Esophagus squamous epithelium (tissue), 5 donors: Measurements from ENCODE around the gene RXFP4. TPM values are rescaled to one million over a fixed set of nuclear protein-coding genes. Genes with fewer than 3 reads are reported as not detected.
"Not testable (repeated sequence)": the region's sequence is repeated elsewhere in the genome, so short reads cannot be mapped to it uniquely, and the experiment has no call there.

ENCODE experiments used
- DNase-seq: peaks from one replicate; lab custom pipeline; 2025; lab: John Stamatoyannopoulos, UW
- H3K27ac ChIP-seq, 4 donors: fragments of 200-600 bp; sonication (generic); one replicate each; pipeline ENCODE4 v1.5.1; 2016 to 2019; ENCODE audit warnings: mild to moderate bottlenecking in 1 of 4
- H3K27me3 ChIP-seq, 4 donors: fragments of 200-600 bp; sonication (generic); 1 replicate in 3 of 4; 2 replicates in 1 of 4; pipeline versions ENCODE4 v1.5.1 to v1.6.0; 2017 to 2021; ENCODE audit warnings: antibody characterized with exemption in 1 of 4
- H3K36me3 ChIP-seq, 3 donors: fragments of 200-600 bp; sonication (generic); one replicate each; pipeline ENCODE4 v1.5.1; 2016 to 2019
- H3K4me1 ChIP-seq, 3 donors: fragments of 200-600 bp; sonication (generic); one replicate each; pipeline ENCODE4 v1.5.1; 2017 to 2019
- H3K4me3 ChIP-seq, 4 donors: fragments of 200-600 bp; sonication (generic); 1 replicate in 3 of 4; 2 replicates in 1 of 4; pipeline ENCODE4 v1.5.1; 2016 to 2019; ENCODE audit warnings: mild to moderate bottlenecking in 2 of 4, moderate library complexity in 1 of 4
- H3K9me3 ChIP-seq, 3 donors: fragments of 200-600 bp; sonication (generic); one replicate each; pipeline ENCODE4 v1.5.1; 2016 to 2019
- POLR2A ChIP-seq, 4 donors: fragments of 450-650 bp; IDR thresholded peaks; one replicate each; pipeline ENCODE4 v1.6.1; 2017; ENCODE audit warnings: antibody characterized with exemption in 4 of 4, mild to moderate bottlenecking in 4 of 4, moderate library complexity in 3 of 4
- WGBS, 2 donors: methylation state at CpG; one replicate each; pipeline ENCODE4 v1.1.5; 2018; 5-methylcytosine and 5-hydroxymethylcytosine counted together
- intact Hi-C: fragments of 100-400 bp; cut with DNase I; formaldehyde crosslinking; loops from one replicate; pipeline ENCODE4 v1.15.0; 2022
- total RNA-seq, 4 donors: library from RNA; depleted of rRNA; stranded (reverse); fragments of >200 nt; gene quantifications; one replicate each; pipeline ENCODE4 v1.1.0, GENCODE V29; 2016
- TF ChIP-seq, protein P1 (sequence below), 6 experiments: fragments of 450-650 bp in 4 of 6; fragments of 200-600 bp in 2 of 6; sonication (generic) in 2 of 6; IDR thresholded peaks; one replicate each; pipeline ENCODE4 v1.5.1; 2016 to 2019; ENCODE audit warnings: antibody characterized with exemption in 6 of 6, mild to moderate bottlenecking in 4 of 6, moderate library complexity in 4 of 6
- donor health status: DM: yes; HTN: yes; CAD: no.

The RXFP4 gene, protein sequence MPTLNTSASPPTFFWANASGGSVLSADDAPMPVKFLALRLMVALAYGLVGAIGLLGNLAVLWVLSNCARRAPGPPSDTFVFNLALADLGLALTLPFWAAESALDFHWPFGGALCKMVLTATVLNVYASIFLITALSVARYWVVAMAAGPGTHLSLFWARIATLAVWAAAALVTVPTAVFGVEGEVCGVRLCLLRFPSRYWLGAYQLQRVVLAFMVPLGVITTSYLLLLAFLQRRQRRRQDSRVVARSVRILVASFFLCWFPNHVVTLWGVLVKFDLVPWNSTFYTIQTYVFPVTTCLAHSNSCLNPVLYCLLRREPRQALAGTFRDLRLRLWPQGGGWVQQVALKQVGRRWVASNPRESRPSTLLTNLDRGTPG
- total RNA-seq = not detected

DNA sequence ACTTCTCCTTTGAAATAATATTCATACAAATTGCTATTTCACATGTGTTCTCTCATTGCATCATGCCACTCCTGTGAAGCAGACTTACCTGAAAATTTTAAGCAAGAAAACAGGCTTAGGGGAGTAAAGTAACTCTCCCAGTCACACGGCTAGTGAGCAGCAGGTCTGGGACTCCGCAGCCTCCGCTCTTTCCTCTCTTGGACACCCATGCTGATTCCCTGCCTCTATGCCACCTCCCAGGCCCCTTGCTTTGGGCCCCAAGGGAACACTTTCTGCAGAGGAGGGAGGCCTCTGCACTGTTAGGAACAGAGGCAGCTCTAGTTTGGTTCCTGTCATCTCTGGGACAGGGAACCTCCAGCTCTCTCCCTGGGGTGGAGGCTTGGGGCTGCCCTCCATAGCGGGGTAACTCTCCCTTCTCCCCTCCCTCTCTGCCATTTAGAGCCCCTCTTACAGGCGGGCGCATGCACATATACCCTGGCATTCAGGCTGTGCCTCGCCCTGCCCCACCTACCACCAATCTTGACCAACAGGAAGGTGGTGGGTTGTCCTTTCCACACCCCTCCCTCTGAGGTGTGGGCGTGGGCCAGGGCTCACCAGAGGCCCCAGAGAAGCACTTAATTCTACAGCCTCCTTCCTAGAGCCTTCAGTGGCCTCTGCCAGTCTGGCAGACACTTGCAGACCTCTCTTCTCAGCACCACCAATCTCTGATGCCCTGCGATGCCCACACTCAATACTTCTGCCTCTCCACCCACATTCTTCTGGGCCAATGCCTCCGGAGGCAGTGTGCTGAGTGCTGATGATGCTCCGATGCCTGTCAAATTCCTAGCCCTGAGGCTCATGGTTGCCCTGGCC lies at the start of gene RXFP4:
Gene RXFP4, plus strand, starts transcription at position 646 of the 852 bp plus-strand sequence. Its CDS starts 72 bp downstream, at position 718.
- Histone ChIP-seq H3K4me3 (no peak within 1 kb of the TSS), H3K4me1 (peaks cover 28 to 78% (median 53%) of the 10 kb centered on the region in 3 donors), H3K9me3 (no peaks in the 10 kb centered on the region), H3K27me3 (no peaks in the 10 kb centered on the region), H3K27ac (peak within 1 kb of the TSS; percentile 57 to 83 (median 78)), H3K36me3 (peaks cover 0 to 5% (median 0%) of the 10 kb centered on the region in 3 donors)
- intact Hi-C loops = no loop called here
- 57 to 59% methylated on average over 10 of the region's 11 CpGs for WGBS, 2 donors
- no peak for TF ChIP-seq POLR2A (IDR thresholded peaks at IDR 0.05)
- TF ChIP-seq, protein P1, sequence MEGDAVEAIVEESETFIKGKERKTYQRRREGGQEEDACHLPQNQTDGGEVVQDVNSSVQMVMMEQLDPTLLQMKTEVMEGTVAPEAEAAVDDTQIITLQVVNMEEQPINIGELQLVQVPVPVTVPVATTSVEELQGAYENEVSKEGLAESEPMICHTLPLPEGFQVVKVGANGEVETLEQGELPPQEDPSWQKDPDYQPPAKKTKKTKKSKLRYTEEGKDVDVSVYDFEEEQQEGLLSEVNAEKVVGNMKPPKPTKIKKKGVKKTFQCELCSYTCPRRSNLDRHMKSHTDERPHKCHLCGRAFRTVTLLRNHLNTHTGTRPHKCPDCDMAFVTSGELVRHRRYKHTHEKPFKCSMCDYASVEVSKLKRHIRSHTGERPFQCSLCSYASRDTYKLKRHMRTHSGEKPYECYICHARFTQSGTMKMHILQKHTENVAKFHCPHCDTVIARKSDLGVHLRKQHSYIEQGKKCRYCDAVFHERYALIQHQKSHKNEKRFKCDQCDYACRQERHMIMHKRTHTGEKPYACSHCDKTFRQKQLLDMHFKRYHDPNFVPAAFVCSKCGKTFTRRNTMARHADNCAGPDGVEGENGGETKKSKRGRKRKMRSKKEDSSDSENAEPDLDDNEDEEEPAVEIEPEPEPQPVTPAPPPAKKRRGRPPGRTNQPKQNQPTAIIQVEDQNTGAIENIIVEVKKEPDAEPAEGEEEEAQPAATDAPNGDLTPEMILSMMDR (IDR thresholded peaks at IDR 0.05) = no peak
- DNase-seq = no peak

DNA sequence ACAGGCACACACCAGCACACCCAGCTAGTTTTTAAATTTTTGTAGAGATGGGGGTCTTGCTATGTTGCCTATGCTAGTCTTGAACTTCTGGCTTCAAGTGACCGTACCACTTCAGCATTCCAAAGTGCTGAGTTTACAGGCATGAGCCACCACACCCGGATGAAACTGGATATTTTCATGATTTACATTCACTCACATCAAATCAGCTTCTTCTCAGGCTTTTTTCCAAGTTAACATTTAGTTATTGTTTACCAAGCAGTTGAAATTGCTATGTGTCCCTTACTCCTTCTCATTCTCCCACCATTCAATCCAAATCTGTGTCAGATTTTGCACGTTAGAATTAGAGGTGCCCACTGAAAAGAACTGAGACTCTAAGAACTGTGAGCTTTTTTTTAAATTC lies 48.6 kb upstream of the RXFP4 start:
- Histone ChIP-seq H3K4me1 (peaks cover 0 to 23% (median 16%) of the 10 kb centered on the region in 3 donors), H3K36me3 (peaks cover 0 to 26% (median 0%) of the 10 kb centered on the region in 3 donors), H3K27me3 (no peaks in the 10 kb centered on the region), H3K27ac (peak overlapping the region; percentile 12 to 82 (median 69)), H3K4me3 (no peak overlapping the region), H3K9me3 (no peaks in the 10 kb centered on the region)
- intact Hi-C loops = no loop called here
- TF ChIP-seq, protein P1 (IDR thresholded peaks at IDR 0.05) = no peak
- TF ChIP-seq POLR2A (IDR thresholded peaks at IDR 0.05) = no peak
- WGBS, 2 donors = 16 to 31% methylated on average over 3 of the region's 3 CpGs
- DNase-seq = no peak

DNA sequence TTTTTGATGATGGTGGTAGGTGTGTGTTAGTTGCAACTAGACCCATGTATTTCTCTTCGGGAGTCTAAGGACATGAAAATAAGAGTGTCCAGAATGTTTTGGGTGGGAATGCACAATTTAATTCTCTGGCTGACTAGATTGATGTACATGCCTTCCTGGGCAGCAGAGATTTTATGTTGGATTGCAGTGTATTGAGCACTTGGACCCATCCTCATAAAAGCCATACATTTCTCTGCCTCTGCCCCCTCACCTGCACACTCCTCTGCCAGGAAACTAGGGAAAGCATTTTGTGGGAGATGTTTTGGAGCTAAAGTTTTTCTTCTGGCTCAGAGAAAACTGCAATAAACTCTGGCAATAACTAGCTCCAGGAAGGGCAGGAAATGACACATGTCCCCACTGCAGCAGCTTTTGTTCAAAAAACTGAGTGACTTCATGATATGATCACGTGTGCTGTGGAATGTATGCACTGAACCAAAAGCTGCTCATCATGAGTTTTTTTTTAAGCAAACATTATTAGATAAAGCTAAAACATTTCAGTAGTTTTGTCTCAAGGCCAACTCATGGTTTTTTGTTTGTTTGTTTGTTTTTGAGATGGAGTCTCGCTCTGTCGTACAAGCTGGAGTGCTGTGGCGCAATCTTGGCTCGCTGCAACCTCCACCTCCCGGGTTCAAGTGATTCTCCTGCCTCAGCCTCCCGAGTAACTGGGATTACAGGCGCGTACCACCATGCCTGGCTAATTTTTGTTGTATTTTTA lies 47.9 kb upstream of the RXFP4 start:
- peaks cover 0 to 34% (median 0%) of the 10 kb centered on the region in 3 donors for H3K36me3 ChIP-seq
- H3K4me1 ChIP-seq = peaks cover 0 to 23% (median 16%) of the 10 kb centered on the region in 3 donors
- intact Hi-C loops = no loop called here
- H3K27ac ChIP-seq = peak overlapping the region; percentile 12 to 82 (median 69)
- 50 to 66% methylated on average over 10 of the region's 10 CpGs for WGBS, 2 donors
- H3K4me3 ChIP-seq = no peak overlapping the region
- TF ChIP-seq POLR2A (IDR thresholded peaks at IDR 0.05) = no peak
- TF ChIP-seq, protein P1 (IDR thresholded peaks at IDR 0.05) = no peak
- H3K9me3 ChIP-seq = no peaks in the 10 kb centered on the region
- H3K27me3 ChIP-seq = no peaks in the 10 kb centered on the region
- no peak for DNase-seq

DNA sequence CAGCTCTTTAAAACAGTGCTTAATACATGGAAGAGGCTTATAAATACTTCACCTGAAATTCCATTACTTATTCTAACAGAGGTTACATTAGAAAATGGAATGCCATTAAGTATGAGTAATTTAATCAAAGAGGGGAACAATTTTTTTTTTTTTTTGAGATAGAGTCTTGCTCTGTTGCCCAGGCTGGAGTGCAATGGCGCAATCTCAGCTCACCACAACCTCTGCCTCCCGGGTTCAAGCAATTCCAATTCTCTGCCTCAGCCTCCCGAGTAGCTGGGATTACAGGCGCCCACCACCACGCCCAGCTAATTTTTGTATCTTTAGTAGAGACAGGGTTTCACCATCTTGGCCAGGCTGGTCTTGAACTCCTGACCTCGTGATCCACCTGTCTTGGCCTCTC lies 45.8 kb upstream of the RXFP4 start:
- 96 to 100% methylated on average over 4 to 5 of the region's 6 CpGs for WGBS, 2 donors

DNA sequence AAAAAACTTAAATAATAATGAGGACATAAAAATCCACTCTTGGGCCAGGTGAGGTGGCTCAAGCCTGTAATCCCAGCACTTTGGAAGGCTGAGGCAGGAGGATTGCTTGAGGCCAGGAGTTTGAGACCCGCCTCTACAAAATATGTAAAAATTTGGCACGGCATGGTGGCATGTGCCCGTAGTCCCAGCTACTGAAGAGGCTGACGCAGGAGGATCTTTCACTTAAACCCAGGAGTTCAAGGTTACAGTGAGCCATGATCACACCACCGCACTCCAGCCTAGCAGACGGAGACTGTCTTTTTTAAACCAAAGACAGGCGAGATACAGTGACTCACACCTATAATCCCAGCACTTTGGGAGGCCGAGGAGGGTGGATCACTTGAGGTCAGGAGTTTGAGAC lies 45.0 kb upstream of the RXFP4 start:
- H3K9me3 ChIP-seq, intact Hi-C loops, DNase-seq, H3K4me3 ChIP-seq, H3K27ac ChIP-seq, H3K27me3 ChIP-seq: not testable (repeated sequence)
- Histone ChIP-seq H3K36me3 (peaks cover 16 to 63% (median 26%) of the 10 kb centered on the region in 3 donors), H3K4me1 (peaks cover 0 to 23% (median 16%) of the 10 kb centered on the region in 3 donors)
- 92 to 93% methylated on average over 6 to 8 of the region's 8 CpGs for WGBS, 2 donors

More for the DNA sequence above, 45.8 kb upstream of the RXFP4 start:
- intact Hi-C loops, DNase-seq, H3K27ac ChIP-seq, H3K9me3 ChIP-seq, H3K4me3 ChIP-seq, H3K27me3 ChIP-seq: not testable (repeated sequence)
- peaks cover 8 to 54% (median 18%) of the 10 kb centered on the region in 3 donors for H3K36me3 ChIP-seq
- peaks cover 0 to 23% (median 16%) of the 10 kb centered on the region in 3 donors for H3K4me1 ChIP-seq
